Ovary (tissue), 9 donors: ENCODE data around the gene IFI6. TPM values are rescaled to one million over a fixed set of nuclear protein-coding genes. Genes with fewer than 3 reads are reported as not detected.
A peak's percentile ranks its signal among the peaks of the same experiment; 100 is the strongest.

ENCODE experiments used
- DNase-seq, 5 donors: peaks; one replicate each; pipeline ENCODE4 v3.0.0-alpha.2; 2019 to 2020
- H3K27ac ChIP-seq, 2 donors: fragments of 200-600 bp; one replicate each; pipeline versions ENCODE4 v1.5.1 to v1.8.0; 2019 to 2022
- H3K27me3 ChIP-seq: fragments of 200-600 bp; one replicate; pipeline ENCODE4 v1.8.0; 2022
- H3K36me3 ChIP-seq: fragments of 200-600 bp; sonication (generic); one replicate; pipeline ENCODE4 v1.5.1; 2019
- H3K4me1 ChIP-seq: one replicate; pipeline ENCODE4 v1.8.1; 2013; ENCODE audit warnings: mild to moderate bottlenecking, moderate library complexity; ENCODE audit not compliant: insufficient read depth
- H3K4me3 ChIP-seq: fragments of 200-600 bp; sonication (generic); one replicate; pipeline ENCODE4 v1.5.1; 2017
- H3K9me3 ChIP-seq, 2 donors: fragments of 200-600 bp in 1 of 2; sonication (generic) in 1 of 2; one replicate each; pipeline versions ENCODE4 v1.5.1 to v1.8.1; 2013 to 2019; ENCODE audit warnings: mild to moderate bottlenecking in 1 of 2, moderate library complexity in 1 of 2
- CTCF ChIP-seq, 3 donors: fragments of 450-650 bp in 2 of 3; fragments of 200-600 bp in 1 of 3; IDR thresholded peaks; one replicate each; pipeline versions ENCODE4 v1.5.1 to v1.8.0; 2016 to 2022; ENCODE audit warnings: antibody characterized with exemption in 3 of 3, mild to moderate bottlenecking in 1 of 3
- EP300 ChIP-seq: sonication (generic); formaldehyde crosslinking; IDR thresholded peaks from one replicate; pipeline ENCODE4 v1.6.1; 2017; ENCODE audit warnings: antibody characterized with exemption
- POLR2A ChIP-seq: fragments of 450-650 bp; IDR thresholded peaks from one replicate; pipeline ENCODE4 v1.6.1; 2017; ENCODE audit warnings: antibody characterized with exemption, mild to moderate bottlenecking, moderate library complexity
- WGBS, 3 donors: extraction: QIAGEN DNeasy Blood & Tissue Kit in 1 of 3; methylation state at CpG; one replicate each; pipeline versions ENCODE4 v1.1.5 to v1.1.7; 2013 to 2017; 5-methylcytosine and 5-hydroxymethylcytosine counted together
- intact Hi-C, 4 donors: fragments of 100-400 bp; cut with DNase I; formaldehyde crosslinking; loops; one replicate each; pipeline versions ENCODE4 v1.11.0 to v1.15.1; 2022 to 2023
- polyA plus RNA-seq, 2 donors: library from polyadenylated mRNA; stranded (reverse); fragments of 200-250 nt in 1 of 2; fragments of 350-450 nt in 1 of 2; fragmentation: Illumina TruSeq in 1 of 2; extraction: RNeasy Lipid Tissue Mini Kit (QIAGEN cat#74804) in 1 of 2; gene quantifications; one replicate each; pipeline ENCODE4 v1.2.3, GENCODE V29; 2013 to 2014
- total RNA-seq, 7 donors: library from RNA; depleted of rRNA in 2 of 7; stranded (reverse); fragments of >200 nt in 2 of 7; fragmentation: NEBNext Ultra II Directional in 3 of 7; extraction: Animal tissue kit (Norgen Biotek cat#: 25700) in 3 of 7; gene quantifications; one replicate each; pipeline versions ENCODE4 v1.1.0 to v1.2.4, GENCODE V29; 2016 to 2023
- donor health status: DM: no; HTN: no; CAD: no; lungs with moderate emphysema.
- donor health status: DM: no; HTN: no; CAD: no.
- donor health status: Bipolar disorder and iron deficiency.
- donor health status: DM: yes; HTN: yes; CAD: no.
- donor health status: DM: no; HTN: no; CAD: no.
- donor health status: DM: yes; HTN: yes; CAD: no.

The IFI6 gene
- total and polyA plus RNA-seq, 9 donors = 30.3 to 274 (median 61.2) TPM

GRCh38 chr1:27633640-27634176, 38.3 kb downstream of the IFI6 start:
- no peak for TF ChIP-seq EP300
- no peak for TF ChIP-seq POLR2A
- no peak for TF ChIP-seq CTCF (IDR thresholded peaks at IDR 0.05)
- H3K4me1 ChIP-seq = no peaks in the 10 kb centered on the region
- 23 to 41% (median 24%) methylated on average over 10 to 17 of the region's 17 CpGs for WGBS, 3 donors
- no peaks in the 10 kb centered on the region for H3K27me3 ChIP-seq
- intact Hi-C loops = no loop called here
- DNase-seq = no peak
- no peaks in the 10 kb centered on the region for H3K9me3 ChIP-seq
- no peak overlapping the region for H3K27ac ChIP-seq
- H3K4me3 ChIP-seq = peak overlapping the region; percentile 25
- no peaks in the 10 kb centered on the region for H3K36me3 ChIP-seq

GRCh38 chr1:27633298-27633610, 38.7 kb downstream of the IFI6 start:
- WGBS, 3 donors = 78 to 87% (median 79%) methylated on average over 5 of the region's 5 CpGs
- no peaks in the 10 kb centered on the region for H3K36me3 ChIP-seq
- no peaks in the 10 kb centered on the region for H3K4me1 ChIP-seq
- no peaks in the 10 kb centered on the region for H3K9me3 ChIP-seq
- no peak for DNase-seq
- H3K27ac ChIP-seq = no peak overlapping the region
- H3K4me3 ChIP-seq = no peak overlapping the region
- TF ChIP-seq CTCF (IDR thresholded peaks at IDR 0.05) (no peak), EP300 (no peak), POLR2A (no peak)
- H3K27me3 ChIP-seq = no peaks in the 10 kb centered on the region
- intact Hi-C loops = no loop called here

GRCh38 chr1:27632387-27633297, 39.4 kb downstream of the IFI6 start:
- H3K4me3 ChIP-seq = no peak overlapping the region
- H3K36me3 ChIP-seq = no peaks in the 10 kb centered on the region
- no peaks in the 10 kb centered on the region for H3K27me3 ChIP-seq
- no peak for DNase-seq
- WGBS, 3 donors = 81 to 84% (median 82%) methylated on average over 14 of the region's 14 CpGs
- intact Hi-C loops = no loop called here
- no peaks in the 10 kb centered on the region for H3K4me1 ChIP-seq
- no peak for TF ChIP-seq EP300
- no peak for TF ChIP-seq CTCF (IDR thresholded peaks at IDR 0.05)
- no peak for TF ChIP-seq POLR2A
- no peaks in the 10 kb centered on the region for H3K9me3 ChIP-seq
- no peak overlapping the region for H3K27ac ChIP-seq

GRCh38 chr1:27630859-27631491, 41.0 kb downstream of the IFI6 start:
- H3K27me3 ChIP-seq = no peaks in the 10 kb centered on the region
- H3K9me3 ChIP-seq = no peaks in the 10 kb centered on the region
- no peaks in the 10 kb centered on the region for H3K36me3 ChIP-seq
- 55 to 62% (median 58%) methylated on average over 5 of the region's 5 CpGs for WGBS, 3 donors
- intact Hi-C loops = no loop called here
- no peak overlapping the region for H3K4me3 ChIP-seq
- peak in 1 of 5 donors; percentile 44 for DNase-seq
- no peak overlapping the region for H3K27ac ChIP-seq
- no peaks in the 10 kb centered on the region for H3K4me1 ChIP-seq
- TF ChIP-seq EP300 (no peak), CTCF (IDR thresholded peaks at IDR 0.05) (no peak), POLR2A (no peak)
